ENCODE measurements around the gene UBAP2. TPM values are rescaled to one million over a fixed set of nuclear protein-coding genes. Genes with fewer than 3 reads are reported as not detected.

Gene UBAP2
- total RNA-seq, 4 donors from 2014 or later = 31.0 to 49.6 (median 37.6) TPM

DNA sequence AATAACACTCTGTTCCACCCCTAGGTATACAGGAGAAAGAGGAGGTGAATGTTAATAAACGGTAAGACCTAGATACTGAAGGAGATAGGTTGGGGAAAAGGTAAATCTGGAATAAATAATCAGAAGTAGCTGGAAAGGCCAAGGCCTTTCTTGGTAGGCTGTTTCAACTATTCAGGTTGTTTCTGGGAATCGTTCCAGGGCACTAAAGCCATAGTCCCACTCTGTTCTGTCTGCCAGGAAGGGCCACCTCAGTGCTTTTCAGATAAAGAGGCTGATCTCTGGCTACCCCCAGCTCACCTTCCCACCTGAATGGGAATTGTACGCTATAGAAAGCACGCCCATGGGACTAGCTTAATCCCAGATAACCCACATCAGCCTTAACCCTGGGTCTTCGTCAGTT is 44.9 kb upstream of the UBAP2 start:
- WGBS = 95% methylated on average over 5 of the region's 5 CpGs
- peaks cover 71 to 100% (median 98%) of the 10 kb centered on the region in 4 donors for H3K36me3 ChIP-seq

DNA sequence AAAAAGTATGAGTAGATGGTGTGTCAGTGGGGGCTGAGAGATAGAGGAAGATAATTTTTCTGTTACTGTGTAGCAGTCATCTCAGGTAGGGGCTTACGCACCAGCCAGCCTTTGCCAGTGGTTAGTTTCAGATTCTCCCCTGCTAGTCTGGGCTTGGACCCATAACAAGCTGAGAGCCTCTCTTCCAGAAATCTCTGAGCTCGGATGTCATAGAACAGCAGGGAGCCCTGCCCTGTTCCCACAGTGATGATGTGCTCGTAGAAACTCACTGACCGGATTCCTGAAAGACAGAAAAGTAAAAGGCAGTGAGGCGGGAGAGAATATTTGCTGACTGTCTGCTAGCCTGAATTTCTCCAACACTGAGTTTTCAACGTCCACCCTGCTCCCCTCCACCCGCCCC is 40.6 kb upstream of the UBAP2 start:
- DNase-seq (ENCODE audit: extremely low spot score) = no peak
- intact Hi-C loops (cut with DNase I) = no loop called here
- H3K36me3 ChIP-seq = peaks cover 47 to 90% (median 83%) of the 10 kb centered on the region in 4 donors
- TF ChIP-seq POLR2A (IDR thresholded peaks at IDR 0.05; ENCODE audit: low read depth) (no peak), POLR2AphosphoS5 (IDR thresholded peaks at IDR 0.05) (no peak), CTCF (IDR thresholded peaks at IDR 0.05) (no peak), EP300 (IDR thresholded peaks at IDR 0.05) (no peak)
- H3K4me3 ChIP-seq = no peak overlapping the region
- H3K9me3 ChIP-seq = no peaks in the 10 kb centered on the region
- H3K27me3 ChIP-seq = no peaks in the 10 kb centered on the region
- H3K27ac ChIP-seq (replicated peaks in 1 of 4) = no peak overlapping the region
- peaks cover 27 to 33% (median 31%) of the 10 kb centered on the region in 4 donors for H3K4me1 ChIP-seq
- 90% methylated on average over 7 of the region's 7 CpGs for WGBS

More for the DNA sequence above, 44.9 kb upstream of the UBAP2 start:
- H3K4me3 ChIP-seq = no peak overlapping the region
- TF ChIP-seq POLR2AphosphoS5 (IDR thresholded peaks at IDR 0.05) (no peak), EP300 (IDR thresholded peaks at IDR 0.05) (no peak), CTCF (IDR thresholded peaks at IDR 0.05) (no peak), POLR2A (IDR thresholded peaks at IDR 0.05; ENCODE audit: low read depth) (no peak)
- DNase-seq (ENCODE audit: extremely low spot score) = no peak
- peaks cover 0 to 3% (median 0%) of the 10 kb centered on the region in 4 donors for H3K4me1 ChIP-seq
- H3K27ac ChIP-seq (replicated peaks in 1 of 4) = no peak overlapping the region
- H3K9me3 ChIP-seq = no peaks in the 10 kb centered on the region
- H3K27me3 ChIP-seq = no peaks in the 10 kb centered on the region
- intact Hi-C loops (cut with DNase I) = no loop called here

DNA sequence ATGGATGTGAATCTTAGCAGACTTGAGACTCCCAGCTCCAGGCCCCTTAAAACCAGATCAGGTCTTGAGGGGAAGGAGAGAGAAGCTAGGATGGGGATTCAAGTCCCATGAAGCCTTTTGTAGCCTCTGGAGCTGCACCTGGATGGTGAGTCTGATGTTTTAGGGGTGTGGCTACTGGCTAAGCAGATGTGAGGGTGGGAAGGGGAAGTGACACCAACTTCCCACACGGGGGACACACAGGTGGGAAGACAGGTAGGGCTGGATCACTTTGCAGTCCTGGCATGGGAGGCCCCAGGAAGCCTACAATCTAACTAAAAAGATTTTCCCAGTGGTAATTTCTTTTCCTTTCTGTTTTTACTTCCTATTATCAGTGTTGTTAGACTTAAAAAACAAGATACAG is 38.7 kb upstream of the UBAP2 start:
- no peak for DNase-seq (ENCODE audit: extremely low spot score)
- no peak for TF ChIP-seq CTCF (IDR thresholded peaks at IDR 0.05)
- TF ChIP-seq POLR2AphosphoS5 (IDR thresholded peaks at IDR 0.05) = no peak
- no peak for TF ChIP-seq EP300 (IDR thresholded peaks at IDR 0.05)
- no peak for TF ChIP-seq POLR2A (IDR thresholded peaks at IDR 0.05; ENCODE audit: low read depth)
- H3K36me3 ChIP-seq = peaks cover 30 to 71% (median 63%) of the 10 kb centered on the region in 4 donors
- no peak overlapping the region for H3K4me3 ChIP-seq
- intact Hi-C loops (cut with DNase I) = no loop called here
- no peaks in the 10 kb centered on the region for H3K9me3 ChIP-seq
- peaks cover 39 to 48% (median 41%) of the 10 kb centered on the region in 4 donors for H3K4me1 ChIP-seq
- no peaks in the 10 kb centered on the region for H3K27me3 ChIP-seq
- H3K27ac ChIP-seq (replicated peaks in 1 of 4) = peak overlapping the region; percentile 75 to 83 (median 80)
- 20% methylated on average over 1 of the region's 1 CpG for WGBS

- peaks cover 25 to 66% (median 58%) of the 10 kb centered on the region in 4 donors for H3K36me3 ChIP-seq
- H3K27ac ChIP-seq (replicated peaks in 1 of 4) = peak overlapping the region; percentile 75 to 83 (median 80)
- peaks cover 39 to 48% (median 41%) of the 10 kb centered on the region in 4 donors for H3K4me1 ChIP-seq
- no peak for DNase-seq (ENCODE audit: extremely low spot score)
- peak in 1 of 2 donors; percentile 13 for TF ChIP-seq POLR2AphosphoS5 (IDR thresholded peaks at IDR 0.05)
- TF ChIP-seq CTCF (IDR thresholded peaks at IDR 0.05) = no peak
- TF ChIP-seq EP300 (IDR thresholded peaks at IDR 0.05) = no peak
- TF ChIP-seq POLR2A (IDR thresholded peaks at IDR 0.05; ENCODE audit: low read depth) = no peak
- H3K9me3 ChIP-seq = no peaks in the 10 kb centered on the region
- intact Hi-C loops (cut with DNase I) = no loop called here
- no peaks in the 10 kb centered on the region for H3K27me3 ChIP-seq
- no peak overlapping the region for H3K4me3 ChIP-seq
These were observed 38.2 kb upstream of the UBAP2 start for GRCh38 chr9:34086864-34087263.

All from esophagus muscularis mucosa (tissue), 4 donors.